GM21825 (cell line): ENCODE results near the gene IPO4.

Experiments
- ATAC-seq: cut with Tn5 transposase; IDR thresholded peaks from one replicate; pipeline ENCODE4 v1.9.1; 2021; ENCODE audit warnings: mild to moderate bottlenecking, moderate library complexity; ENCODE audit not compliant: unreplicated experiment

IPO4 gene

GRCh38 chr14:24194873-24195185, 6.2 kb upstream of the IPO4 start:
- ATAC-seq: no peak

GRCh38 chr14:24194186-24194872, 5.7 kb upstream of the IPO4 start:
- ATAC-seq: no peak

GRCh38 chr14:24192933-24193332, 4.3 kb upstream of the IPO4 start:
- no peak for ATAC-seq

- ATAC-seq: no peak
Observed at GRCh38 chr14:24190416-24190815, 1.8 kb upstream of the IPO4 start.

- no peak for ATAC-seq
Observed at GRCh38 chr14:24189460-24189859, 844 bp upstream of the IPO4 start.

- ATAC-seq: no peak
Observed at GRCh38 chr14:24189059-24189375, 401 bp upstream of the IPO4 start.

GRCh38 chr14:24187539-24187915, 1.1 kb downstream of the IPO4 start:
- ATAC-seq: no peak

- ATAC-seq: no peak
Observed at GRCh38 chr14:24186831-24187538, 1.6 kb downstream of the IPO4 start.

- no peak for ATAC-seq
Observed at GRCh38 chr14:24185741-24186140, 2.9 kb downstream of the IPO4 start.

- no peak for ATAC-seq
Observed at GRCh38 chr14:24185026-24185425, 3.6 kb downstream of the IPO4 start.

GRCh38 chr14:24184104-24184970, 4.3 kb downstream of the IPO4 start:
- ATAC-seq: no peak

GRCh38 chr14:24183014-24183481, 5.6 kb downstream of the IPO4 start:
- ATAC-seq: no peak

- no peak for ATAC-seq
Observed at GRCh38 chr14:24182110-24182882, 6.3 kb downstream of the IPO4 start.

GRCh38 chr14:24181371-24182077, 7.1 kb downstream of the IPO4 start:
- ATAC-seq: no peak

GRCh38 chr14:24179961-24180796, 8.4 kb downstream of the IPO4 start:
- no peak for ATAC-seq

- ATAC-seq: no peak
Observed at GRCh38 chr14:24179294-24179960, 9.2 kb downstream of the IPO4 start.

- ATAC-seq: no peak
Observed at GRCh38 chr14:24178399-24179178, 10.0 kb downstream of the IPO4 start.

GRCh38 chr14:24177891-24178290, 10.7 kb downstream of the IPO4 start:
- no peak for ATAC-seq
